ENCODE measurements around the gene AQP2. TPM values are rescaled to one million over a fixed set of nuclear protein-coding genes. Genes with fewer than 3 reads are reported as not detected.

AQP2 gene
- total RNA-seq, 1 donor from 2014 or later = not detected

DNA sequence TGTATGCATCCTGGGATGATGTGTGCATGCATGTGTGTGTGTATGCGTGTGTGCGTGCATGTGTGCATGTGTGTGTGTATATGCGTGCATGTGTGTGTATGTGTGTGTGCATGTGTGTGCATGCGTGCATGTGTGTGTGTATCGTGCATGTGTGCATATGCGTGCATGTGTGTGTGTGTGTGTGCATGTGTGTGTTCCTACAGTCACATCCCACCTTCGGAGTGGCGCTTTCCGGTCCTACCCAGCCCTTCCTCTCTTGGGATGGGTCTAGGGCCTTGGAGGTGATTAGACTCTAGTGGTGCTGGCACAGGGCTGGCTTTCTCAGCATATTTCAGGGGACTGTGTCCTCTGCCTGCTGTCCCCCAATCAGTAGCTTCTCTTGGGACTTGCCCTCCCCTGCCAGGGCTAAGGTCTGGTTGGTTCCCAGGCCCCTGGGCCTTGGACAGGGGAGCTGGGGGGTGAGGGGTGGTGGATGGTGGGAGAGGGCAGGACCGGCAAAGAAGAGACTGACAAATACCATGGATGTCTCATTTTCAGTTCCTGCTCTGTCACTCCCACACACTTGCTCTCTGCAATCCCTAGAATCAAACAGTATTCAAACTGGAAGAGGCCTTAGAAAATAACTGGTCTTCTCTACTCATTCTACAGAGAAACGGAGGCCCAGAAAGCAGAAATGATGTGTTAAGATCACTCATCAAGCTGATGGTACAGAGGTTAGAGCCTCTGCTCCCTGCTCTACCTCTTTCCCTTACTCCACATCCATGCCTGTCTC lies 24.9 kb upstream of the AQP2 start:
- Histone ChIP-seq H3K27me3 (no peaks in the 10 kb centered on the region), H3K9me3 (no peaks in the 10 kb centered on the region), H3K36me3 (no peaks in the 10 kb centered on the region), H3K4me1 (no peaks in the 10 kb centered on the region), H3K27ac (no peak overlapping the region), H3K4me3 (no peak overlapping the region)
- TF ChIP-seq POLR2A (IDR thresholded peaks at IDR 0.05) (no peak), CTCF (IDR thresholded peaks at IDR 0.05) (no peak), POLR2AphosphoS5 (IDR thresholded peaks at IDR 0.05; ENCODE audit: insufficient read depth in 1 of 2, low read depth in 1 of 2) (no peak)
- intact Hi-C loops (cut with DNase I) = no loop called here
- no peak for DNase-seq (ENCODE audit: extremely low spot score in 2 of 2)

DNA sequence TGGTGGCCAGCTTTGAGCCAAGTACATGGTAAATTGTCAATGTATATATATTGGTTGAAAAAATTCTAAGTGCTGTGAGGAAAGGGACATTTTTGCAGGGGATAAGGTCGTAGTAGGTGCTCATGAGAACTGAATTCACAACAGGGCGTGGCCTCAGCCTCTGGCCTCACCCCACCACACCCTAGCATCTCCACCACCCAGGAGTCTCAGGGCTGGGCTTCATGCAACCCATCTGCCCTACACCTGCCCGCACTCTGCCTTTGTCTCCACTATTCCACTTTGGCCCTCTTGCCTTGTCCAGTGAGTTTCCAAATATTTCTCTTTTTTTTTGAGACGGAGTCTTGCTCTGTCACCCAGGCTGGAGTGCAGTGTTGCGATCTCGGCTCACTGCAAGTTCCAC lies 22.1 kb upstream of the AQP2 start:
- intact Hi-C loops (cut with DNase I) = no loop called here
- Histone ChIP-seq H3K27me3 (no peaks in the 10 kb centered on the region), H3K36me3 (no peaks in the 10 kb centered on the region), H3K4me1 (no peaks in the 10 kb centered on the region), H3K4me3 (no peak overlapping the region), H3K27ac (no peak overlapping the region), H3K9me3 (no peaks in the 10 kb centered on the region)
- no peak for DNase-seq (ENCODE audit: extremely low spot score in 2 of 2)
- TF ChIP-seq CTCF (IDR thresholded peaks at IDR 0.05) (no peak), POLR2A (IDR thresholded peaks at IDR 0.05) (no peak), POLR2AphosphoS5 (IDR thresholded peaks at IDR 0.05; ENCODE audit: insufficient read depth in 1 of 2, low read depth in 1 of 2) (no peak)

GRCh38 chr12:49929581-49929980 lies 21.0 kb upstream of the AQP2 start:
- Histone ChIP-seq H3K36me3 (no peaks in the 10 kb centered on the region), H3K4me1 (no peaks in the 10 kb centered on the region)

DNA sequence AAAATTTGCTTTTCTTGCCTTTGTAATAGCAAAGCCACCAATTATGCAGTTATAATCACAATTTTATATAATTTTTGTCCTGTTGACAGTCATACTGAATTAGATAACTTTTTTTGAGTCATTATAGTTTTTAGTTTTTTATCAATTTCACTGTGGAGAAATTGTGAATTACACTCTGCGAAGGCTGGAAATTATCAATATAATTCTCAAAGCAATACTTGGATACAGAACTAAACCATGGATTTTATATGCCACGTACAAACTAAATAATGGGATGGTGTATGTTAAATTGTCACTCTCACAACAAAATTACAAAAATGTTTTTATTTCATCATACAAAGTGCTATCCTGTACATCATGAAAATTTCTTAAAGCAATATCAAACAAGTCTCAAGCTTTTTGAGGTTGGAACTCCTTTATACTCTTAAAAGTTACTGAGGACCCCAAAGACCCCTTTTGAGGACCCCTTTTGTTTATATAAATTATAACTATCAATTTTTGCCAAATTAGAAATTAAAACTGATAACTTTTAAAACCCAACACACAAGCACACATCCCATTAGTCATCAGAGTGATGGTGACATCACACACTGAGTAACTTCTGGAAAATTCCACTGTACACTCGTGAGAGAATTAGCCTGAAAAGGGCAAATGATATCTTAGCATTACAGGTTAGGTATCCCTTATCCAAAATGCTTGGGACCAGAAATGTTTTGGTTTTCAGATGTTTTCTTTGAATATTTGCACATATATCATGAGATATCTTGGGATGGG lies 19.8 kb upstream of the AQP2 start:
- Histone ChIP-seq H3K27me3 (no peaks in the 10 kb centered on the region), H3K9me3 (no peaks in the 10 kb centered on the region), H3K27ac (no peak overlapping the region), H3K36me3 (no peaks in the 10 kb centered on the region), H3K4me3 (no peak overlapping the region), H3K4me1 (no peaks in the 10 kb centered on the region)
- intact Hi-C loops (cut with DNase I) = no loop called here
- no peak for DNase-seq (ENCODE audit: extremely low spot score in 2 of 2)
- TF ChIP-seq POLR2A (IDR thresholded peaks at IDR 0.05) = no peak
- TF ChIP-seq POLR2AphosphoS5 (IDR thresholded peaks at IDR 0.05; ENCODE audit: insufficient read depth in 1 of 2, low read depth in 1 of 2) = peak in 1 of 2 donors; percentile 46

More at GRCh38 chr12:49929581-49929980, 21.0 kb upstream of the AQP2 start:
- Histone ChIP-seq H3K4me3 (no peak overlapping the region), H3K27me3 (no peaks in the 10 kb centered on the region), H3K9me3 (no peaks in the 10 kb centered on the region), H3K27ac (no peak overlapping the region)
- TF ChIP-seq POLR2A (IDR thresholded peaks at IDR 0.05) = no peak
- TF ChIP-seq CTCF (IDR thresholded peaks at IDR 0.05) = no peak
- intact Hi-C loops (cut with DNase I) = no loop called here
- DNase-seq (ENCODE audit: extremely low spot score in 2 of 2) = no peak

DNA sequence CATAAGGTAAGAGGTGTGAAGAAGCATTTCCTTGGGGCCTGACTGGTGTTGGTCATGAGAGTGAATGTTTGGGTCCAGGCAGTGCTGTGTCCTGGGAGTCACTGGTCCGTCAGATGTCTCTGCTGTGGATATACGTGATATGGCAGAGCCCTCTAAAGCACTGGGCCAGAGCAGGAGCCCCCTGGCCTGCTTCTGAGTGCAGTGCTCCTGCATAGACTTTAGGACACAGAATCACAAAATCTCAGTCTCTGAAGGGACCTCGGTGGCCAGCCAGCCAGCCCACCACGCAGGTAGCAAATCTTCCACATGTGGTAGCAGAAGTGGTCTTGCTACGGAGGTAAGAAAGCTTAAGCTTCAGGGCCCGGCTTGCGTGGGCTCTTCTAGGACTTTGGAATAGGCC lies 18.5 kb upstream of the AQP2 start:
- Histone ChIP-seq H3K36me3 (no peaks in the 10 kb centered on the region), H3K27me3 (no peaks in the 10 kb centered on the region), H3K4me3 (no peak overlapping the region), H3K9me3 (no peaks in the 10 kb centered on the region), H3K4me1 (no peaks in the 10 kb centered on the region), H3K27ac (no peak overlapping the region)
- no peak for DNase-seq (ENCODE audit: extremely low spot score in 2 of 2)
- TF ChIP-seq POLR2A (IDR thresholded peaks at IDR 0.05) (no peak), CTCF (IDR thresholded peaks at IDR 0.05) (no peak), POLR2AphosphoS5 (IDR thresholded peaks at IDR 0.05; ENCODE audit: insufficient read depth in 1 of 2, low read depth in 1 of 2) (no peak)
- intact Hi-C loops (cut with DNase I) = no loop called here
